Lower leg skin (tissue), 3 donors: ENCODE data around the gene FEM1A.

Experiments
- CTCF ChIP-seq, 3 donors: fragments of 450-650 bp; IDR thresholded peaks; one replicate each; pipeline ENCODE4 v1.5.1; 2016; ENCODE audit warnings: antibody characterized with exemption in 3 of 3, mild to moderate bottlenecking in 3 of 3, moderate library complexity in 2 of 3
- POLR2A ChIP-seq, 2 donors: fragments of 450-650 bp; IDR thresholded peaks; one replicate each; pipeline ENCODE4 v1.6.1; 2016 to 2017; ENCODE audit warnings: antibody characterized with exemption in 2 of 2, mild to moderate bottlenecking in 1 of 2, moderate library complexity in 1 of 2

- TF ChIP-seq CTCF (IDR thresholded peaks at IDR 0.05): no peak
- no peak for TF ChIP-seq POLR2A (IDR thresholded peaks at IDR 0.05)
These were observed 39.9 kb downstream of the FEM1A start, which contains the start of gene TICAM1 for GRCh38 chr19:4831304-4831978.
